Measurements from ENCODE around the gene BRINP2.

The BRINP2 gene

GRCh38 chr1:177126267-177126666 is 44.5 kb upstream of the BRINP2 start:
- no peak for TF ChIP-seq REST (IDR thresholded peaks at IDR 0.05; ENCODE audit: low read depth)
- TF ChIP-seq CEBPB (IDR thresholded peaks at IDR 0.05) = no peak
- no peak for TF ChIP-seq EP300 (IDR thresholded peaks at IDR 0.05; ENCODE audit: borderline replicate concordance)
- TF ChIP-seq EGR1 (IDR thresholded peaks at IDR 0.05) = no peak
- TF ChIP-seq TCF12 (IDR thresholded peaks at IDR 0.05; ENCODE audit: low read depth) = no peak
- no peak for TF ChIP-seq RAD21 (IDR thresholded peaks at IDR 0.05; ENCODE audit: low read depth)
- no peak for TF ChIP-seq TAF1 (IDR thresholded peaks at IDR 0.05; ENCODE audit: low read depth)
- TF ChIP-seq CREB1 (IDR thresholded peaks at IDR 0.05; ENCODE audit: low read depth) = no peak
- TF ChIP-seq, protein P1, sequence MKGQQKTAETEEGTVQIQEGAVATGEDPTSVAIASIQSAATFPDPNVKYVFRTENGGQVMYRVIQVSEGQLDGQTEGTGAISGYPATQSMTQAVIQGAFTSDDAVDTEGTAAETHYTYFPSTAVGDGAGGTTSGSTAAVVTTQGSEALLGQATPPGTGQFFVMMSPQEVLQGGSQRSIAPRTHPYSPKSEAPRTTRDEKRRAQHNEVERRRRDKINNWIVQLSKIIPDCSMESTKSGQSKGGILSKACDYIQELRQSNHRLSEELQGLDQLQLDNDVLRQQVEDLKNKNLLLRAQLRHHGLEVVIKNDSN (IDR thresholded peaks at IDR 0.05) = no peak
- no peak for TF ChIP-seq FOXM1 (IDR thresholded peaks at IDR 0.05; ENCODE audit: borderline replicate concordance, low read depth)
- TF ChIP-seq ZBTB7A (IDR thresholded peaks at IDR 0.05; ENCODE audit: low read depth) = no peak
- TF ChIP-seq TEAD4 (IDR thresholded peaks at IDR 0.05) = no peak
- no peak for TF ChIP-seq MAX (IDR thresholded peaks at IDR 0.05)
- TF ChIP-seq NFIC (IDR thresholded peaks at IDR 0.05) = no peak
- TF ChIP-seq YY1 (IDR thresholded peaks at IDR 0.05; ENCODE audit: low read depth) = no peak

DNA sequence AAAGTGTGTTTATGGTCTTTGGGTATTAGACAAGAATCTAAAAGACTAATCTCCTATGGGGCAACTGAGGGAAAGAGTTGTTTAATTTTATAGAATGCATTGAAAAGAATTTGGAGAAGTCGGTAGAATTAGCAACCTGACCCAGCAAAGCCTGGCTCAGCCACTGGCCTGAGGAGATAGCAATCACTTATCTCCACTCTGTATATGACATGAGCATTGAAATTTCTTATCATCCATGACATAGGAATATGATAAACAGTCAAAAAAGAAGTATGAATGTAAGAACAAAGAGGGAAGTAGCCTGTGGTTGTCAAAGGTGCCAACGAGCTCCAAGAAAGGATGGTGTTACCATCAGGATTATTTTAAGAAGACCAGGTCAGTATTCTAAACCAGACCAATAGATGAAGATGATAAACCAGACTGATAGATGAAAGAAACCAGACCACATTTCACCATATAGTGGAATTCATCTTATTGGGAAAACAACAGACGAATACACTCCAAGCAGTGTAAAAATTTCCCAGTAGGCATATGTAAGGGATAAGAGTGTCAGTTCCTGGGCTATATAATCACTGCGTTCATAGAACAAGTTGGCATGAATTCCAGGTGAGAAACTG is 42.0 kb upstream of the BRINP2 start:
- TF ChIP-seq NFIC (IDR thresholded peaks at IDR 0.05) = no peak
- no peak for TF ChIP-seq EP300 (IDR thresholded peaks at IDR 0.05; ENCODE audit: borderline replicate concordance)
- TF ChIP-seq ZBTB7A (IDR thresholded peaks at IDR 0.05; ENCODE audit: low read depth) = no peak
- no peak for TF ChIP-seq TCF12 (IDR thresholded peaks at IDR 0.05; ENCODE audit: low read depth)
- TF ChIP-seq REST (IDR thresholded peaks at IDR 0.05; ENCODE audit: low read depth) = no peak
- TF ChIP-seq, protein P1 (IDR thresholded peaks at IDR 0.05) = no peak
- no peak for TF ChIP-seq CEBPB (IDR thresholded peaks at IDR 0.05)
- TF ChIP-seq FOXM1 (IDR thresholded peaks at IDR 0.05; ENCODE audit: borderline replicate concordance, low read depth) = no peak
- TF ChIP-seq EGR1 (IDR thresholded peaks at IDR 0.05) = no peak
- no peak for TF ChIP-seq RAD21 (IDR thresholded peaks at IDR 0.05; ENCODE audit: low read depth)
- no peak for TF ChIP-seq MAX (IDR thresholded peaks at IDR 0.05)
- TF ChIP-seq TEAD4 (IDR thresholded peaks at IDR 0.05) = no peak
- TF ChIP-seq YY1 (IDR thresholded peaks at IDR 0.05; ENCODE audit: low read depth) = no peak

DNA sequence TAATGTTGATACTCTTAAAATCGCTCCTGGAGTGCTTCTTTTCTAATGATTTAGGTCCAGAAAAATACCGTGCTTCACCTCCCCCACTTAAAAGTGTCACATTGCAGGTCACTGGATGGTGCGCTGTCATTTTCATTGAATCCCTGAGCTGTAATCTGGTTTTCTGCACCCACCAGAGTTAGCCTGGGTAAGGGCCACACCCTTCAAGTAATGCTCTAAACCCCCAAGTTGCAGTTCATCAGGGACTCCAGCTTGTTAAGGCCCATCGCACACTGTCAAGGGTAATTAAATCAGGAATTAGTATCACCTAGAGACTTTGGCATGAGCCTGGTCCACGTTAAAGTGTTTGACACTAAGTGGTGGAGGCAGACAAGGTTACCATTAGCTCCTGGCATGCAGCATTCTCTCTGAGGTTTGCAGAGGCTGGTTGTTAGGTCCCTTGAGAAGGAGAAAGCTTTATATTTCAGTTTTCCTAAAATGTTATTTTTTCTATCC is 40.3 kb upstream of the BRINP2 start:
- TF ChIP-seq MAX (IDR thresholded peaks at IDR 0.05) (no peak), ZBTB7A (IDR thresholded peaks at IDR 0.05; ENCODE audit: low read depth) (no peak), TAF1 (IDR thresholded peaks at IDR 0.05; ENCODE audit: low read depth) (no peak), TCF12 (IDR thresholded peaks at IDR 0.05; ENCODE audit: low read depth) (no peak), CREB1 (IDR thresholded peaks at IDR 0.05; ENCODE audit: low read depth) (no peak), FOXM1 (IDR thresholded peaks at IDR 0.05; ENCODE audit: borderline replicate concordance, low read depth) (no peak), RAD21 (IDR thresholded peaks at IDR 0.05; ENCODE audit: low read depth) (no peak), NFIC (IDR thresholded peaks at IDR 0.05) (no peak)
- TF ChIP-seq, protein P1 (IDR thresholded peaks at IDR 0.05) = no peak

DNA sequence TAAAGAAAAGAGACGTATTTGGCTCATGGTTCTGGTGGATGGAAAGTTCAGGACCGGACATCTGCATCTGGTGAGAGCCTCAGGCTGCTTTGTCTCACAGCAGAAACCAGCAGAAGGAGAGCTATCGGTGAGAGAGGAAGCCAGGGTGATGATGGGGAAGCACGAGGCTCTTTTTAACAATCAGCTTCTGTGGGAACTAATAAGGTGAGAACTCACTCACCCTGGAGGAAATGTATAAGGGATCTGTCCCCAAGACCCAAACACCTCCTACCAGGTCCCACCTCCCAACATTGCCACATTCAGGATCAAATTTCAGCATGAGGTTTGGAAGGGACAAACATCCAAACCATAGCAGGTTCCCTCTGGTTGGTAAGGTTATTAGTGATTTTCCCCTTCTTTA is 39.0 kb upstream of the BRINP2 start:
- TF ChIP-seq YY1 (IDR thresholded peaks at IDR 0.05; ENCODE audit: low read depth) (no peak), EGR1 (IDR thresholded peaks at IDR 0.05) (no peak), ZBTB7A (IDR thresholded peaks at IDR 0.05; ENCODE audit: low read depth) (no peak), NFIC (IDR thresholded peaks at IDR 0.05) (no peak), RAD21 (IDR thresholded peaks at IDR 0.05; ENCODE audit: low read depth) (no peak), MAX (IDR thresholded peaks at IDR 0.05) (no peak), TCF12 (IDR thresholded peaks at IDR 0.05; ENCODE audit: low read depth) (no peak), CEBPB (IDR thresholded peaks at IDR 0.05) (no peak), EP300 (IDR thresholded peaks at IDR 0.05; ENCODE audit: borderline replicate concordance) (no peak), TEAD4 (IDR thresholded peaks at IDR 0.05) (no peak), TAF1 (IDR thresholded peaks at IDR 0.05; ENCODE audit: low read depth) (no peak), REST (IDR thresholded peaks at IDR 0.05; ENCODE audit: low read depth) (no peak), FOXM1 (IDR thresholded peaks at IDR 0.05; ENCODE audit: borderline replicate concordance, low read depth) (no peak), CREB1 (IDR thresholded peaks at IDR 0.05; ENCODE audit: low read depth) (no peak)
- TF ChIP-seq, protein P1 (IDR thresholded peaks at IDR 0.05) = no peak
